Muscle of leg (tissue), 11 donors: Measurements from ENCODE around the gene NOS1AP. TPM values are rescaled to one million over a fixed set of nuclear protein-coding genes. Genes with fewer than 3 reads are reported as not detected.
"Not testable (repeated sequence)": the region's sequence is repeated elsewhere in the genome, so short reads cannot be mapped to it uniquely, and the experiment has no call there.

ENCODE experiments used
- DNase-seq: peaks from one replicate; pipeline ENCODE4 v3.0.0; 2013
- H3K27ac ChIP-seq: one replicate; pipeline ENCODE4 v1.5.1; 2013; ENCODE audit warnings: mild to moderate bottlenecking, low read length, control low read depth
- H3K27me3 ChIP-seq: one replicate; pipeline ENCODE4 v1.6.1; 2013; ENCODE audit warnings: low read length; ENCODE audit not compliant: control insufficient read depth, insufficient read depth
- H3K36me3 ChIP-seq: one replicate; pipeline ENCODE4 v1.6.1; 2013; ENCODE audit warnings: low read length; ENCODE audit not compliant: control insufficient read depth, insufficient read depth
- H3K4me1 ChIP-seq: one replicate; pipeline ENCODE4 v1.6.1; 2013; ENCODE audit warnings: low read length; ENCODE audit not compliant: control insufficient read depth, insufficient read depth
- H3K4me3 ChIP-seq: one replicate; pipeline ENCODE4 v1.5.1; 2013; ENCODE audit warnings: low read length, control low read depth
- H3K9me3 ChIP-seq: replicated peaks from 2 replicates; pipeline ENCODE4 v1.6.1; 2013; ENCODE audit warnings: low read depth, low read length; ENCODE audit not compliant: control insufficient read depth
- WGBS: methylation state at CpG from one replicate; pipeline ENCODE4 v1.1.5; 2013; ENCODE audit warnings: missing lambda C conversion rate; ENCODE audit not compliant: insufficient coverage; 5-methylcytosine and 5-hydroxymethylcytosine counted together
- polyA plus RNA-seq, 8 donors: library from polyadenylated mRNA; unstranded; fragments of 120-200 nt; gene quantifications; one replicate each; pipeline versions ENCODE4 v1.2.1 to v1.2.3, GENCODE V29; 2013; ENCODE audit warnings: inconsistent platforms in 1 of 8, low replicate concordance in 1 of 8; ENCODE audit not compliant: insufficient read length in 8 of 8, insufficient read depth in 1 of 8
- total RNA-seq: library from RNA; stranded (reverse); fragments of 120-200 nt; gene quantifications from one replicate; pipeline ENCODE4 v1.2.4, GENCODE V29; 2013

NOS1AP gene
- total and polyA plus RNA-seq, 9 donors: 0.40 to 1.8 (median 0.88) TPM

GRCh38 chr1:162349635-162350330 lies 280.3 kb downstream of the NOS1AP start:
- 73% methylated on average over 3 of the region's 11 CpGs for WGBS
- DNase-seq: no peak
- Histone ChIP-seq H3K36me3 (no peaks in the 10 kb centered on the region), H3K4me3 (no peak overlapping the region), H3K9me3 (no peaks in the 10 kb centered on the region), H3K27ac (no peak overlapping the region), H3K27me3 (no peaks in the 10 kb centered on the region), H3K4me1 (no peaks in the 10 kb centered on the region)

GRCh38 chr1:162351246-162351842 lies 281.9 kb downstream of the NOS1AP start:
- H3K9me3 ChIP-seq: no peaks in the 10 kb centered on the region
- no peaks in the 10 kb centered on the region for H3K4me1 ChIP-seq
- H3K27ac ChIP-seq: no peak overlapping the region
- no peak for DNase-seq
- no peak overlapping the region for H3K4me3 ChIP-seq
- no peaks in the 10 kb centered on the region for H3K27me3 ChIP-seq
- WGBS: 82% methylated on average over 6 of the region's 6 CpGs
- no peaks in the 10 kb centered on the region for H3K36me3 ChIP-seq

- not testable (repeated sequence) for DNase-seq, H3K27me3 ChIP-seq, H3K36me3 ChIP-seq, H3K27ac ChIP-seq, H3K4me3 ChIP-seq, H3K9me3 ChIP-seq, H3K4me1 ChIP-seq
- 77% methylated on average over 1 of the region's 4 CpGs for WGBS
Observed at GRCh38 chr1:162351874-162352273, 282.4 kb downstream of the NOS1AP start.

- WGBS: 71% methylated on average over 9 of the region's 9 CpGs
- H3K27ac ChIP-seq: no peak overlapping the region
- H3K4me3 ChIP-seq: no peak overlapping the region
- DNase-seq: no peak
- H3K36me3 ChIP-seq: no peaks in the 10 kb centered on the region
- no peaks in the 10 kb centered on the region for H3K4me1 ChIP-seq
- no peaks in the 10 kb centered on the region for H3K9me3 ChIP-seq
- H3K27me3 ChIP-seq: no peaks in the 10 kb centered on the region
Observed at GRCh38 chr1:162353078-162353477, 283.6 kb downstream of the NOS1AP start.

- Histone ChIP-seq H3K4me3 (no peak overlapping the region), H3K27me3 (no peaks in the 10 kb centered on the region), H3K36me3 (no peaks in the 10 kb centered on the region), H3K27ac (no peak overlapping the region), H3K9me3 (no peaks in the 10 kb centered on the region), H3K4me1 (no peaks in the 10 kb centered on the region)
- no peak for DNase-seq
- WGBS: 82% methylated on average over 4 of the region's 5 CpGs
Observed at GRCh38 chr1:162353702-162354101, 284.2 kb downstream of the NOS1AP start.

GRCh38 chr1:162357681-162358266 lies 288.3 kb downstream of the NOS1AP start:
- DNase-seq: peak; percentile 15
- no peaks in the 10 kb centered on the region for H3K9me3 ChIP-seq
- H3K4me3 ChIP-seq: no peak overlapping the region
- H3K27ac ChIP-seq: no peak overlapping the region
- H3K27me3 ChIP-seq: no peaks in the 10 kb centered on the region
- H3K4me1 ChIP-seq: no peaks in the 10 kb centered on the region
- H3K36me3 ChIP-seq: no peaks in the 10 kb centered on the region
- WGBS: 80% methylated on average over 2 of the region's 5 CpGs

GRCh38 chr1:162358928-162359327 lies 289.4 kb downstream of the NOS1AP start:
- no peaks in the 10 kb centered on the region for H3K9me3 ChIP-seq
- no peak for DNase-seq
- WGBS: no CpG with 5 or more reads among the region's 1 CpG
- H3K4me1 ChIP-seq: no peaks in the 10 kb centered on the region
- no peaks in the 10 kb centered on the region for H3K27me3 ChIP-seq
- no peaks in the 10 kb centered on the region for H3K36me3 ChIP-seq
- H3K27ac ChIP-seq: no peak overlapping the region
- H3K4me3 ChIP-seq: no peak overlapping the region

GRCh38 chr1:162359523-162360236 lies 290.2 kb downstream of the NOS1AP start:
- Histone ChIP-seq H3K27me3 (no peaks in the 10 kb centered on the region), H3K9me3 (no peaks in the 10 kb centered on the region), H3K4me1 (no peaks in the 10 kb centered on the region), H3K4me3 (no peak overlapping the region), H3K36me3 (no peaks in the 10 kb centered on the region), H3K27ac (no peak overlapping the region)
- DNase-seq: no peak
- 100% methylated on average over 3 of the region's 10 CpGs for WGBS

GRCh38 chr1:162360237-162360873 lies 290.9 kb downstream of the NOS1AP start:
- no peaks in the 10 kb centered on the region for H3K4me1 ChIP-seq
- no peak for DNase-seq
- no peaks in the 10 kb centered on the region for H3K27me3 ChIP-seq
- H3K27ac ChIP-seq: no peak overlapping the region
- 89% methylated on average over 8 of the region's 10 CpGs for WGBS
- H3K36me3 ChIP-seq: no peaks in the 10 kb centered on the region
- no peak overlapping the region for H3K4me3 ChIP-seq
- no peaks in the 10 kb centered on the region for H3K9me3 ChIP-seq

GRCh38 chr1:162360874-162361260 lies 291.4 kb downstream of the NOS1AP start:
- H3K4me3 ChIP-seq: no peak overlapping the region
- 100% methylated on average over 1 of the region's 4 CpGs for WGBS

More at GRCh38 chr1:162360874-162361260, 291.4 kb downstream of the NOS1AP start:
- Histone ChIP-seq H3K4me1 (no peaks in the 10 kb centered on the region), H3K36me3 (no peaks in the 10 kb centered on the region), H3K27me3 (no peaks in the 10 kb centered on the region), H3K27ac (no peak overlapping the region), H3K9me3 (no peaks in the 10 kb centered on the region)
- no peak for DNase-seq
